ENCODE data around the gene SCT. TPM values are rescaled to one million over a fixed set of nuclear protein-coding genes. Genes with fewer than 3 reads are reported as not detected.

The SCT gene
- total RNA-seq, 1 experiment from 2014 or later, result 2.3 TPM

DNA sequence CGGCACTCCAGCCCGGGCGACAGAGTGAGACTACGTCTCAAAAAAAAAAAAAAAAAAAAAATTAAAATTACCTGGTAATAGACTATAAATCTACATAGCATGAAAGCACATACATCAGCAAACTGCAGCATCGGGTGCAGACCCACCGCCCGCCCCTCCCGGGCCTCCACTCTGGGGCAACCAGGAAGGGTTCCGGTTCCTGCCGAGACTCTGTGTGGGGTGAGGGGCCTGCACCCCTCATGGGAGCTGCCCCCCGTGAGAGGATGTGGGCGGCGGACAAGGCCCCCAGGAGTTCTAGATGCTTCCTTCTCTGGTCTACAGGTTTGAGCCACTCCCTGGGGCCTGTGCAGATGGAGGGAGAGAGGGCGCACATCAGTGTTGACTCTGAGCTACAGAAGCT is 19.2 kb upstream of the SCT start (continued):
- TF ChIP-seq, protein P1, sequence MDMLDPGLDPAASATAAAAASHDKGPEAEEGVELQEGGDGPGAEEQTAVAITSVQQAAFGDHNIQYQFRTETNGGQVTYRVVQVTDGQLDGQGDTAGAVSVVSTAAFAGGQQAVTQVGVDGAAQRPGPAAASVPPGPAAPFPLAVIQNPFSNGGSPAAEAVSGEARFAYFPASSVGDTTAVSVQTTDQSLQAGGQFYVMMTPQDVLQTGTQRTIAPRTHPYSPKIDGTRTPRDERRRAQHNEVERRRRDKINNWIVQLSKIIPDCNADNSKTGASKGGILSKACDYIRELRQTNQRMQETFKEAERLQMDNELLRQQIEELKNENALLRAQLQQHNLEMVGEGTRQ (CRISPR knock-in tag; IDR thresholded peaks at IDR 0.05), result no peak
- TF ChIP-seq TEAD1 (CRISPR knock-in tag; IDR thresholded peaks at IDR 0.05), result no peak
- no peak for TF ChIP-seq SMAD4 (CRISPR knock-in tag; IDR thresholded peaks at IDR 0.05)

DNA sequence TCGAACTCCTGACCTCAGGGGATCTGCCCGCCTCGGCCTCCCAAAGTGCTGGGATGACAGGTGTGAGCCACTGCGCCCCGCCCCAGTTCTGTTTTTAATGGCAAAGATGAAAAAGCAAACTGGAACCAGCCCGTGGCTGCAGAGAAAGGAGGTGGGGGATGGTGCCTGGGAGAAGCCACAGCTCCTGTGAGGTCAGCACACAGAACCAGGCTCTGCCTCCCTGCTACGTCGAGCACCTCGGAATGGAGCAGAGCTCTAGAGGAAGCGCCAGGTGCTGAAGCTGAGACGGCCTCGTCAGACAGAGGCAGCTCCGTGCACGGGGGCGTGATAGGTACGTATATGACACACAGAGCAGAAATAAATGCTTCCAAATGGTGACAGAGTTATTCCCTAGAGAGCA is 18.6 kb upstream of the SCT start:
- DNase-seq (ENCODE audit: low spot score), result no peak
- H3K4me3 Mint-ChIP-seq, result no peak overlapping the region
- peak overlapping the region; percentile 70; the same call in 1 of the 2 replicates for H3K27ac Mint-ChIP-seq
- TF ChIP-seq TCF7 (CRISPR knock-in tag; IDR thresholded peaks at IDR 0.05; ENCODE audit: low read depth) (no peak), ATF1 (CRISPR knock-in tag; IDR thresholded peaks at IDR 0.05) (no peak), ZNF263 (CRISPR knock-in tag; IDR thresholded peaks at IDR 0.05; ENCODE audit: low read depth) (no peak), NFATC4 (CRISPR knock-in tag; IDR thresholded peaks at IDR 0.05) (no peak), NR1H2 (CRISPR knock-in tag; IDR thresholded peaks at IDR 0.05) (no peak)
- TF ChIP-seq, protein P2, sequence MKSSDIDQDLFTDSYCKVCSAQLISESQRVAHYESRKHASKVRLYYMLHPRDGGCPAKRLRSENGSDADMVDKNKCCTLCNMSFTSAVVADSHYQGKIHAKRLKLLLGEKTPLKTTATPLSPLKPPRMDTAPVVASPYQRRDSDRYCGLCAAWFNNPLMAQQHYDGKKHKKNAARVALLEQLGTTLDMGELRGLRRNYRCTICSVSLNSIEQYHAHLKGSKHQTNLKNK (CRISPR knock-in tag; IDR thresholded peaks at IDR 0.05), result no peak
- 0 out of 2 replicates have a peak, but pooled peaks cover 2% of the 10 kb centered on the region for H3K4me1 Mint-ChIP-seq
- peaks cover 12% of the 10 kb centered on the region for H3K36me3 Mint-ChIP-seq
- ChIA-PET CTCF (interaction anchor here (1.8 kb wide), 1 partner anchor 91 kb away, joined by 5 read pairs; no protein-coding TSS in a partner anchor), POLR2A (interaction anchor here (0.5 kb wide), 1 partner anchor 138 kb away, joined by 3 read pairs; no protein-coding TSS in a partner anchor)
- no peaks in the 10 kb centered on the region for H3K9me3 Mint-ChIP-seq
- H3K27me3 Mint-ChIP-seq (ENCODE audit: low read depth), result peaks cover under 1% of the 10 kb centered on the region; the same call in 1 of the 2 replicates
- ATAC-seq, result no peak

DNA sequence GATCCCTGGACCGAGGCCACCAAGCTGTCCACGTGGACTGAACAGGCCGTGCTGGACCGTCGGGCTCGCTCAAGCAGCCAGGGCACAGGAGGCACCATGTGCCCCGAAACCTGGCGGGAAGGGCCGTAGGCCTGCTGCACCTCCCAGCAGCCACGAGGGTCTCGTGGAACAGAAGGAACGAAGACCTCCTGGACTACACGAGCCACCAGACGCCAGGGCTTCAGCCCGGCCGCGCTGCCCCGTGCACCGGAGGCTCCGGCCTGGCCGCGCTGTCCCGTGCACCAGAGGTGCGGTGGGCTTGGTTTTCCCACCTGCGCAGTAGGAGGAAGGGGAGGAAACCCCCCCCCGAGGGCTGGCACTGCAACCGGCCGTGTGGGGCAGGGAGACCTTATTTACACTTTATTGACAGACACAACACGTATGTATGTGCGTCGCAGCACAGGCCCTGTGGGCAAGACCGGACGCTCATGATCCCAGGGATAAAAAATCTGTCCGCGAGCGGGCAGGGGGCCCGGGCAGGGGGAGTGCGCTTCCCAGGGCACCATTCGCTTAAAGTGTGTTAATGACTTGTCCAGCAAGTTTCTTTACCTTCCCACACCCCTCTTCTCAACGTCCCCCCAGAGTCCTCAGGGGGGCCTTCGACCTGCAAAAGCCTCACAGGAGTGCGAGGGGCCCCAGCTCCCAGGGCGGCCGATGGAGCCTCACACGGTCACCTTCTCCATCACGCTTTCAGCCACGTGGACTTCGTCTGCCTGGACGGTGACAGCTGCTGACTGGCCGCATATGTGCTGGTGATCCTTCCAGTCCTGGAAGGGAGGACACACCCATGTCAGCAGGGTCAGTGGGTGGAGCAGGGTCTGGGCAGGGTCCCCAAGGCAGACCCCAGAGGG is 17.1 kb upstream of the SCT start:
- Mint-ChIP-seq H3K9me3 (no peaks in the 10 kb centered on the region), H3K27ac (no peak overlapping the region), H3K36me3 (peaks cover 8% of the 10 kb centered on the region; the same call in 1 of the 2 replicates), H3K27me3 (ENCODE audit: low read depth) (peaks cover 7% of the 10 kb centered on the region), H3K4me3 (no peak overlapping the region), H3K4me1 (peaks cover 2% of the 10 kb centered on the region; the same call in 1 of the 2 replicates)
- ChIA-PET POLR2A (no interaction called here), CTCF (no interaction called here)
- TF ChIP-seq NFYB (CRISPR knock-in tag; conservative IDR thresholded peaks at IDR 0.05; ENCODE audit: low read depth), result no peak
- TF ChIP-seq EMX1 (CRISPR knock-in tag; IDR thresholded peaks at IDR 0.05), result no peak
- TF ChIP-seq HMGA2 (CRISPR knock-in tag; IDR thresholded peaks at IDR 0.05), result no peak
- no peak for TF ChIP-seq ZBTB21 (CRISPR knock-in tag; IDR thresholded peaks at IDR 0.05; ENCODE audit: borderline replicate concordance)
- TF ChIP-seq ZNF219 (CRISPR knock-in tag; IDR thresholded peaks at IDR 0.05; ENCODE audit: borderline replicate concordance), result no peak
- TF ChIP-seq, protein P3, sequence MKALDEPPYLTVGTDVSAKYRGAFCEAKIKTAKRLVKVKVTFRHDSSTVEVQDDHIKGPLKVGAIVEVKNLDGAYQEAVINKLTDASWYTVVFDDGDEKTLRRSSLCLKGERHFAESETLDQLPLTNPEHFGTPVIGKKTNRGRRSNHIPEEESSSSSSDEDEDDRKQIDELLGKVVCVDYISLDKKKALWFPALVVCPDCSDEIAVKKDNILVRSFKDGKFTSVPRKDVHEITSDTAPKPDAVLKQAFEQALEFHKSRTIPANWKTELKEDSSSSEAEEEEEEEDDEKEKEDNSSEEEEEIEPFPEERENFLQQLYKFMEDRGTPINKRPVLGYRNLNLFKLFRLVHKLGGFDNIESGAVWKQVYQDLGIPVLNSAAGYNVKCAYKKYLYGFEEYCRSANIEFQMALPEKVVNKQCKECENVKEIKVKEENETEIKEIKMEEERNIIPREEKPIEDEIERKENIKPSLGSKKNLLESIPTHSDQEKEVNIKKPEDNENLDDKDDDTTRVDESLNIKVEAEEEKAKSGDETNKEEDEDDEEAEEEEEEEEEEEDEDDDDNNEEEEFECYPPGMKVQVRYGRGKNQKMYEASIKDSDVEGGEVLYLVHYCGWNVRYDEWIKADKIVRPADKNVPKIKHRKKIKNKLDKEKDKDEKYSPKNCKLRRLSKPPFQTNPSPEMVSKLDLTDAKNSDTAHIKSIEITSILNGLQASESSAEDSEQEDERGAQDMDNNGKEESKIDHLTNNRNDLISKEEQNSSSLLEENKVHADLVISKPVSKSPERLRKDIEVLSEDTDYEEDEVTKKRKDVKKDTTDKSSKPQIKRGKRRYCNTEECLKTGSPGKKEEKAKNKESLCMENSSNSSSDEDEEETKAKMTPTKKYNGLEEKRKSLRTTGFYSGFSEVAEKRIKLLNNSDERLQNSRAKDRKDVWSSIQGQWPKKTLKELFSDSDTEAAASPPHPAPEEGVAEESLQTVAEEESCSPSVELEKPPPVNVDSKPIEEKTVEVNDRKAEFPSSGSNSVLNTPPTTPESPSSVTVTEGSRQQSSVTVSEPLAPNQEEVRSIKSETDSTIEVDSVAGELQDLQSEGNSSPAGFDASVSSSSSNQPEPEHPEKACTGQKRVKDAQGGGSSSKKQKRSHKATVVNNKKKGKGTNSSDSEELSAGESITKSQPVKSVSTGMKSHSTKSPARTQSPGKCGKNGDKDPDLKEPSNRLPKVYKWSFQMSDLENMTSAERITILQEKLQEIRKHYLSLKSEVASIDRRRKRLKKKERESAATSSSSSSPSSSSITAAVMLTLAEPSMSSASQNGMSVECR (CRISPR knock-in tag; IDR thresholded peaks at IDR 0.05; ENCODE audit: borderline replicate concordance), result no peak
- TF ChIP-seq, protein P2 (CRISPR knock-in tag; IDR thresholded peaks at IDR 0.05), result no peak
- no peak for TF ChIP-seq ZNF396 (CRISPR knock-in tag; IDR thresholded peaks at IDR 0.05; ENCODE audit: borderline replicate concordance)
- TF ChIP-seq, protein P4, sequence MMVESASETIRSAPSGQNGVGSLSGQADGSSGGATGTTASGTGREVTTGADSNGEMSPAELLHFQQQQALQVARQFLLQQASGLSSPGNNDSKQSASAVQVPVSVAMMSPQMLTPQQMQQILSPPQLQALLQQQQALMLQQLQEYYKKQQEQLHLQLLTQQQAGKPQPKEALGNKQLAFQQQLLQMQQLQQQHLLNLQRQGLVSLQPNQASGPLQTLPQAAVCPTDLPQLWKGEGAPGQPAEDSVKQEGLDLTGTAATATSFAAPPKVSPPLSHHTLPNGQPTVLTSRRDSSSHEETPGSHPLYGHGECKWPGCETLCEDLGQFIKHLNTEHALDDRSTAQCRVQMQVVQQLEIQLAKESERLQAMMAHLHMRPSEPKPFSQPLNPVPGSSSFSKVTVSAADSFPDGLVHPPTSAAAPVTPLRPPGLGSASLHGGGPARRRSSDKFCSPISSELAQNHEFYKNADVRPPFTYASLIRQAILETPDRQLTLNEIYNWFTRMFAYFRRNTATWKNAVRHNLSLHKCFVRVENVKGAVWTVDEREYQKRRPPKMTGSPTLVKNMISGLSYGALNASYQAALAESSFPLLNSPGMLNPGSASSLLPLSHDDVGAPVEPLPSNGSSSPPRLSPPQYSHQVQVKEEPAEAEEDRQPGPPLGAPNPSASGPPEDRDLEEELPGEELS (CRISPR knock-in tag; IDR thresholded peaks at IDR 0.05), result no peak
- TF ChIP-seq, protein P5, sequence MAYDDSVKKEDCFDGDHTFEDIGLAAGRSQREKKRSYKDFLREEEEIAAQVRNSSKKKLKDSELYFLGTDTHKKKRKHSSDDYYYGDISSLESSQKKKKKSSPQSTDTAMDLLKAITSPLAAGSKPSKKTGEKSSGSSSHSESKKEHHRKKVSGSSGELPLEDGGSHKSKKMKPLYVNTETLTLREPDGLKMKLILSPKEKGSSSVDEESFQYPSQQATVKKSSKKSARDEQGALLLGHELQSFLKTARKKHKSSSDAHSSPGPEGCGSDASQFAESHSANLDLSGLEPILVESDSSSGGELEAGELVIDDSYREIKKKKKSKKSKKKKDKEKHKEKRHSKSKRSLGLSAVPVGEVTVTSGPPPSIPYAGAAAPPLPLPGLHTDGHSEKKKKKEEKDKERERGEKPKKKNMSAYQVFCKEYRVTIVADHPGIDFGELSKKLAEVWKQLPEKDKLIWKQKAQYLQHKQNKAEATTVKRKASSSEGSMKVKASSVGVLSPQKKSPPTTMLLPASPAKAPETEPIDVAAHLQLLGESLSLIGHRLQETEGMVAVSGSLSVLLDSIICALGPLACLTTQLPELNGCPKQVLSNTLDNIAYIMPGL (CRISPR knock-in tag; IDR thresholded peaks at IDR 0.05), result no peak
- no peak for TF ChIP-seq MXD4 (CRISPR knock-in tag; IDR thresholded peaks at IDR 0.05; ENCODE audit: borderline replicate concordance)
- TF ChIP-seq ZNF317 (CRISPR knock-in tag; IDR thresholded peaks at IDR 0.05; ENCODE audit: borderline replicate concordance, low read depth), result no peak
- no peak for TF ChIP-seq GTF2I (CRISPR knock-in tag; conservative IDR thresholded peaks at IDR 0.05)
- TF ChIP-seq NFATC4 (CRISPR knock-in tag; IDR thresholded peaks at IDR 0.05), result no peak
- ATAC-seq, result no peak
- DNase-seq (ENCODE audit: low spot score), result no peak

Data from WTC11 (cell line).